CD4-positive, alpha-beta T cell treated with Interleukin-4 for 4 hours (primary cell): Measurements from ENCODE around the gene ZNF488.
A peak's percentile ranks its signal among the peaks of the same experiment; 100 is the strongest.
"Not testable (repeated sequence)": the region's sequence is repeated elsewhere in the genome, so short reads cannot be mapped to it uniquely, and the experiment has no call there.

Experiments used
- DNase-seq: peaks from one replicate; pipeline ENCODE4 v3.0.0-alpha.2; 2020

The ZNF488 gene, protein sequence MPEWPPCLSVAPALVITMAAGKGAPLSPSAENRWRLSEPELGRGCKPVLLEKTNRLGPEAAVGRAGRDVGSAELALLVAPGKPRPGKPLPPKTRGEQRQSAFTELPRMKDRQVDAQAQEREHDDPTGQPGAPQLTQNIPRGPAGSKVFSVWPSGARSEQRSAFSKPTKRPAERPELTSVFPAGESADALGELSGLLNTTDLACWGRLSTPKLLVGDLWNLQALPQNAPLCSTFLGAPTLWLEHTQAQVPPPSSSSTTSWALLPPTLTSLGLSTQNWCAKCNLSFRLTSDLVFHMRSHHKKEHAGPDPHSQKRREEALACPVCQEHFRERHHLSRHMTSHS

DNA sequence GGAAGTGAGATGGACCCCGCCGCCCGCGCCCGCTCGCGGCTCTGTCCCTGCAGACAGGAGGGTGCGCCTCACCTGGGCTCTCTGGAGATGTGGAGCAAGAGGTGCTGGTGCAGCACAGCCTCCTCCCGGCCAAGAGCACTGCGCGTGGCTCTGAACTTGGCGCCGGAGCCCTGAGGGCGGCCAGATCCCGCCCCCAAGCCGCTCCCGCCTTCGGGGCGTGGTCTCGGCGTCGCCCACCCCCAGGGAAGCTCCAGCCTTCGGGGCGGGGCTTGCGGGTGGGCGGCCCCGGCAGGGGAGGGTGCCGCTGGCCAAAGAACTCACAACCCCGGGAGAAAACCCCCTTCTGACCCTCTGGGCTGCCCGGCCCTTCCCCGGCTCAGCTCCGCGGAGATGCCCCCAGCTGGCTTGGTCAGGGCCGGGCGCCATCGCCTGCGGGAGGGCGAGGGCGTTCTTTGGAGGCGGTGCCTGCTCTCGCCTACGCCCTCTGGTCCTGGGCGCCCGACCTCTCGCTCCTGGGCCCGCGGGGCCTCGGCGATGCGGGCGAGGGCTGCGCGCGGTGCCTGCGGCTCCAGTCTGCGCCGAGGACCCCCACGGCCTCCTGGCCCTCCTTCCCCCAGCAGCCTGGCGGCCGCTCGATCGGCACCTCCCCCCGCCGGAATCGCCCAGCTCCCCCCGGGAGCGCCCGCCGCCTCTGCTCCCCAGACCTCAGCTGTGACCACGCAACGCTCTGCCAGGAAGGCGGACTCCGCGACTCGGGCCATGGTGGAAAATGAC, at the start of gene ZNF488:
TSS of gene ZNF488 (minus strand) at position 146 of the 774 bp plus-strand sequence. CDS start 15,464 bp downstream, outside the sequence.
- DNase-seq, result peak; percentile 55

DNA sequence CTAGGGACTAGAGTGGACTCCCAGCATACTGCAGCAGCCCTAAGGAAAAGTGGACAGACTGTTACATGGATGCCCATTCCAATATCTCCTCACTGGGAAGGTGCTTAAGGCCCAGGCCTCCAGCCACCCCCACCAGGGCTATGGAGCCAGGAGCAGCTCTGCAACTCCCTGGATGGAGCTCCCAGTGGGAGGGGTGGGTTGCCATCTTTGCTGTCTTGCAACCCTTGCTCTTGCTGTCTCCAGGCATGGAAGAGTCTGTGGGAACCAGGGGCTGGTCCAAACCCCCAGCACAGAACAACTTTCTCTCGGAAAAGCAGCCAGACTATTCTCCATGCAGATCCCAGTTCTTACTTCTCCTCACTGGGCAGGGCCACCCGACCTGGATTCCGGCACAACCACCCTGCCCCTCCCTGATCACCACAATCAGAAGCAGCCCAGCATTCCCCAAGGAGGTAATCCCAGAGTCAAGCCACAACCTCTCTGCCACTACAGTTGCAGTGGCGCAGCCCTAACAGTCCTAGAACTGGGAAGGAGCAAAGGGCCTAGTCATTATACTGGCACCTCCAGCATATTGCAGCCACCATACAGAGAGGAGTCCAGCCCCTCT, 41.8 kb upstream of the ZNF488 start:
- no peak for DNase-seq

DNA sequence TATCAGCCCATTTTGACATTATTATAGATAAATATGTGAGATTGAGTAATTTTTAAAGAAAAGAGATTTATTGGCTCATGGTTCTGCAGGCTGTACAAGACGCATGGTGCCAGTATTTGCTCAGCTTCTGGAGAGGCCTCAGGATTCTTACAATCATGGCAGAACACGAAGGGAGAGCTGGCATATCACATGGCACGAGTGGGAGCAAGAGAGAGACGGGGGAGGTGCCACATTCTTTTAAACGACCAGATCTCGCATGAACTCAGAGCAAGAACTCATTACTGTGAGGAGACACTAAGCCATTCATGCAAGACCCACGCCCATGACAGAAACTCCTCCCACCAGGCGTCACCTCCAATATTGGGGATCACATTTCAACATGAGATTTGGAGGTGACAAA, 40.1 kb upstream of the ZNF488 start:
- no peak for DNase-seq

DNA sequence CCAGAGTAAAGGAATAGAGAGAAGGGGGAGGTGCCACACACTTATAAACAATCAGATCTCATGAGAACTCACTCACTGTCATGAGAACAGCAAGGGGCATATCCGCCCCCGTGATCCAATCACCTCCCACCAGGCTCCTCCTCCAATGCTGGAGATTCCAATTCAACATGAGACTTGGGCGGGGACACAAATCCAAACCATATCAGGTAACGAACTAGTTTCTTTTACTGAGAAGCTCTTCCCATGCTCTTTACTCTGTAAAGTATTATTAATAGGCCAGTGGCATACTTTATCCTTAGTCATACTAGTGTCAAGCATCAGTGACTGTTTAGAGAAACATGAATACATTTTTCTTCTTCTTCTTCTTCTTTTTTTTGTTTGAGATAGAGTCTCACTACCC, 39.4 kb upstream of the ZNF488 start:
- DNase-seq, result no peak

DNA sequence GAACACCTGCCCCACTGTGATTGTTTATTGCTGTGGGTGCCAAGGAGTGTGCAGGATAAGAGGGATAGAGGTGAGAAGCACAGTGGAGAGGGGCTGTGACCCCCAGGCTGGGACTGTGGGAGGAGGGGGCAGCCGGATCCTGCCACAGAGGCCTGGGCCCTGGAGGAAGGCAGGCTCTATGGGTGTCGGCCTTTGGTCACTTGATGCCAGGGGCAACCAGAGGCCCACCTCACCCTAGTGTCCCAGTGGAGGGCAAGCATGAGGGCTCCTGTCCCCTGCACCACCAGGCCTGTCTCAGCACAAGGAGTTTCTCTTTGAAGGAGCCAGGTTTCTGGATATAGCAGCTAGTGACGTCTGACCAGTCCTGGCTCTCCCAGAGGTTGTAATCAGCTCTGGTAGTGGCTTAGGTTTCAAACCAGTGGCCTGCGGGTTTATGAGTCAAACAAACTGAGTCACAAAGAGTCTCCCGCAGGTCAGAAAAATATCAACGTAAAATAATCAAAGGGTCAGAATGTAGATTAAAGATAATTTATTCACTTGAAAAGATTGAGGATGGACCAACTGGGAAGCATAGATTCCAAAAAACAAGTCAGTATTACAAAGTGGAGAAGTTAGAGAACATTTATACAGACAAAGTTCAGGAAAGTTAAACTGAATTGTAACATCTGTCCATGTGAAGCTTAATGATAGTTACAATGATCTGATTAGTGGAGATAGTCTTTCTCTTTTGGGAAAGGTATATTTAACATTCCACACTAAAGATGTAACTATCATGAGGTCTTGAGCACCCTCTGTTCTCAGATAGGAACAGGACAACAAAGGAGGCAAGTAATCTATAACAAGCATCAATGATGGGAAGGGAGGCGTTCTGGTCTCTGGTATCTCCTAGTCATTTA, 37.2 kb upstream of the ZNF488 start:
- no peak for DNase-seq

DNA sequence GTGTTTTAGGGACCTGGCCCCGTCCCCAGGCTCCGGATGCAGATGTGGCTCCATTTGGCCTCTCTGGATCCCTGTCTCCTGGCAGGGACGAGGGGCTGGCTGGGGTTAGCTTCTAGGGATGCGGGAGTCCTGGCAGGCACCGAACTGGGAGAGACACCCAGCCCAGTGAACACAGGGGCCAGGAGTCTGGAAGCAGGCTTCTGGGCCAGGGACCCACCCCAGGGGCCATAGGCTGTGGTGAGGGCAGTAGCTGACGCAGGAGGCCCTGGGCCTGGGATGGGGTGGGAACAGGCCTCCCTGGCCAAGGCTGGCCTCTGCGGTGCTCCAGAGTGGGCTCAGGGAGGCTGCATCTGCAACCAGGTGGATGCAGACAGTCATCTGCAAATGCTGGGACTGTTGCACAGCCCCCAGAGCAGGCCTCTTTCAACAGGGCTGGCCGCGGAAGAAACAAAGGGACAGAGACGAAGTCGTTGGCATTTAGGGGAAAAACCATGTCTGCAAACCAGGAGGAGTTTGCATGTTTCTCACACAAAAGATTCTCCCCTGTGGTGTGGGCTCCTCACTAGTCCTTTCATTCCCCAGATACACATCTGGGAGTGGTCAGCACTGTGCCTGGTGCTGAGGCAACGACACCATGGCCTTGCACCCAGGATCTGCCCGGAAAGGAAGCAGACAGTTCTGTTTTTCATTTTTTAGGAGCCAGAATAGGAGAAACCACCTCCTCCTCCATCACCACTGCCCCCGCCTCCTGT, 36.4 kb upstream of the ZNF488 start:
- DNase-seq, result no peak

DNA sequence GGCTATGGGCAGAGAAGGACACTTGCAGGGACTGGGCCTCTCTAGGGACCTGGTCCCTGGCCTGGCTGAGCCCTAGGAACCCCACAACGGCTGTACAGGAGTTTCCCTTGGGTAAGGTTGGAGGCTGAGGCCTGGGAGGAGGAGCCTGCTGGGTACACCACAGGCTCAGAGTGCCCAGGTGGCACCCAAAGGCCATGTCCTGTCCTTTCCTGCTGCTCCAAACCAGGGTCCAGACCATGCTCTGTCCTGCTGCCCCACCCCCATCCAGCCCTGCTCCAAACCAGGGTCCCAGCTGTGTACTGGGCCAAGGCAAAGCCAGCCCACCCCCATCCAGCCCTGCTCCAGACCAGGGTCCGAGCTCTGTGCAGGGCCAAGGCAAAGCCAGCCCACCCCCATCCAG, 35.3 kb upstream of the ZNF488 start:
- DNase-seq, result no peak

DNA sequence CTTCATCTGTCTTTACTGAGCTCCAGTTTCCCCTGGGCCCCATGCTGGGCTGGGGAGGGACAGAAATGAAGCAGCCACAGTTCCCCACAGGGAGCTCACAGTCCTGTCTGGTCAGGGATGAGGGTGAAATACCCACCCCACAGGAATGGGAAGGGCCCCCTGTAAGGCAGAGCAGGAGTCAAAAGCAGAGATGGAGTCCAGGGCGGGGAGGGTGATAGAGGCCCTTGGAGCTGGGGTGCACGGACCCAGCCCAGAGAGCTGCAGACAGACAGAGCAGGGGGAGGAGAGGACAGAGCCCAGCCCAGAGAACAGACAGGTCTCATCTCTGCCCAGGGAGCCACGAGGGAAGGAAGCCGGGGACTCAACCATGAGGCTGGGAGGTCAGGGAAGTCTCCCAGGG, 34.9 kb upstream of the ZNF488 start:
- DNase-seq, result no peak

DNA sequence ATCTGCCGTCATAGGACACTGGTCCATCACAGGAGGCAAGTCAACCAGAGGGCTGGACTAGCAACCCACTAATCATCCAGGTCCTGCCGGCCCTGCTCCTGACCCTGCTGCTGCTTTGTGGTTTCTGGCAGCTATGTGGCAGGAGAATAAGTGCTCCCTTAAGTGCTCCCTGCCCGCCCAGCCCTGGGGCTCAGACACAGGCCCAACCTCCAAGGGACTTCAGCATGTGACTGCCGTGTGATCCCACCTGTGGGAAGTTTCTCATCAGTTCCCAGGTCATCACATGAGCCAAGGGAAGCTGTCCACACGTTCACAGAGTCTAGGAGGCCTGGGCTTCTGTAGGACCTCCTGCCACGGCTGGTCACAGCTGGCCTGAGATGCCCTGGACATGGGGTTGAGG, 34.2 kb upstream of the ZNF488 start:
- no peak for DNase-seq

DNA sequence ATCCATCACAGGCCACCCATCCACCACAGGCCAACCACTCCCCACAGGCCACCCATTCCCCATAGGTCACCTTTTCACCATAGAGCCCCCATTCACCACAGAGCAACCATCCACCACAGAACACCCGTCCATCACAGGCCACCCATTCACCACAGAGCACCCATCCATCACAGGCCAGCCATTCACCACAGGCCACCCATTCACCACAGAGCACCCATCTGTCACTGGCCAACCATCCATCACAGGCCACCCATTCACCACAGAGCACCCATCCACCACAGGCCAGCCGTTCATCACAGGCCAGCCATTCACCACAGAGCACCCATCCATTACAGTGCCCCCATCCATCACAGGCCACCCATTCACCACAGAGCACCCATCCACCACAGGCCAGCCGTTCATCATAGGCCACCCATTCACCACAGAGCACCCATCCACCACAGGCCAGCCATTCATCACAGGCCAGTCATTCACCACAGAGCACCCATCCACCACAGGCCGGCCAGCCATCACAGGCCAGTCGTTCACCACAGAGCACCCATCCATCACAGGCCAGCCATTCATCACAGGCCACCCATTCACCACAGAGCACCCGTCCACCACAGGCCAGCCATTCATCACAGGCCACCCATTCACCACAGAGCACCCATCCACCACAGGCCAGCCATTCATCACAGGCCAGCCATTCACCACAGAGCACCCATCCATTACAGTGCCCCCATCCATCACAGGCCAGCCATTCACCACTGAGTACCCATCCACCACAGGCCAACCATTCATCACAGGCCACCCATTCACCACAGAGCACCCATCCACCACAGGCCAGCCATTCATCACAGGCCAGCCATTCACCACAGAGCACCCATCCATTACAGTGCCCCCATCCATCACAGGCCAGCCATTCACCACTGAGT, 32.5 kb upstream of the ZNF488 start:
- not testable (repeated sequence) for DNase-seq

DNA sequence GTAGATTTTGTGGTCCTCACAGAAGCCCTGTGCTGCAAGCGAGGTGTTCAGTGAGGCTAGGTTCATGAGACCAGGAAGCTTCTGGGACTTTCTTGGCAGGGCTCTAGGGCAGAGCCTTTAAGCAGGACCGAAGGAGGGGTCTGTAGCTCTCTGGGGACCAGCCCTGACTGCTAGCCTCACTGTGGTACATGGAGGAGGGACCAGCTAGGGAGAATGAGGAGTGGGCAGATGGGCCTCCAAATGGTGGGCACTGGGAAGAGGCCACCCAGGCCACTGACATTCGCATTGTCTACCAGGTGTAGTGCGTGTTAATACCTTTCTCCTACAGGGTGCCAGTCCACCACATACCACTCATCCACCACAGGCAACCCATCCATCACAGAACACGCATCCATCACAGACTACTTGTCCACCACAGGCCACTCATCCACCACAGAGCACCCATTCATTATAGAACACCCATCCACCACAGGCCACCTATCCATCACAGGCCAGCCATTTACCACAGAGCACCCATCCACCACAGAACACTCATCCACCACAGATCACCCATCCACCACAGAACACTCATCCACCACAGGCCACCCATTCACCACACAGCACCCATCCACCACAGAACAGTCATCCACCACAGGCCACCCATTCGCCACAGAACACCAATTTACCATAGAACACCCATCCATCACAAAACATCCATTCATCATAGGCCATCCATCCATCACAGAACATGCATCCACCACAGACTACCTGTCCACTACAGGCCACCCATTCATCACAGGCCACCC, 31.6 kb upstream of the ZNF488 start:
- DNase-seq, result no peak

DNA sequence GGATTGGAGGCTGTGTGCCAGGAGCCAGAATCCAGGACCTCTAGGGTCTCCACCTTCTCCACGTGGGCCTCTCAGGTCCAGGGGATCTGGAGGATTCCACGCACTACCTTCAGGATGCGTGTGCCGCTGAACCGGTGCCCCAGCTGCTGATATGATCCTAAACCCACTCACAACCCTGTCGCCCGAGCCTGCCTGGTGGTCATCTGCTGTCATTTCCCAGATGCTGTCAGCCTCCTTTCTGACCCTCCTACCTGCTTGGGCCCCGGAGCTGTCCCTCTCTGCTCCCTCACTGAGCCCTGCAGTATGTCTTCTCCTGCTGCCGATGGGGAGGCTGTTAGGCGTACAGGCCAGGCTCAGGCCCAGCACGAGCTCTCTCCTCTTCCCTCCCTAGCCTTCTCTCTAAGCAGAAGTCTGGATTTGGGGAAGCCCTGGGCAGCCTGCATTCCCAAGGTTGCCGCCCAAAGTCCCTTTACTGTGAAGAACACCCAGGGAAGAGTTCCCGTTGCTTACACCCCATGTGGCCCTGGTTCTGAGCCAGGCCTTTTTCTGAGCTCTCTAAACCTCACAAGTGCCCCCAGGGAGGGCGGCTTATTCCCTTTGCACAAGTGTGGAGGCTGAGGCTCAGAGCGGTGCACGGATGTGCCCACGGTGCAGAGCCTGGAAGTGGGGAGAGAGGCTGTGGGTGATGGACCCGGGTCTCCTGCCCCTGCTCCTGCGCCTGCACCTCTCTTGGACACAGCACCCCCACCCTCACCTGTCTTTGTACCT, 30.8 kb upstream of the ZNF488 start:
- DNase-seq, result no peak

DNA sequence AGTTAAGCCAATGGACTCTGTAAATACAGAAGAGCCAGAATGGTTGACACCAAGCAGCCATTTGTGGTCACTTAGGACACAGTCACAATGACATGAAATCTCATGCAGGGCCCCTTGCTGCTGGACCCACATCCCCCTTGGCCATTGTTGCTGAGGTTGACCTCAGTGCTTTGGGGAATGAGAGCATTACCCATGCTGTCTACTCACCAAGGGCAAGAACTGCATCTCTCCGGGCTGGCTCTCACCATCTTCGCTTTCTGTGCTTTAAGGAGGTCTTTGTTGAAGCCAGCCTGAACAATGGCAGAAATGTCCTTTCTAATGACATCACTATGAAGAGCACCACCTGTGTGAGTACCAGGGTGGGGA, 30.1 kb upstream of the ZNF488 start:
- DNase-seq, result no peak

DNA sequence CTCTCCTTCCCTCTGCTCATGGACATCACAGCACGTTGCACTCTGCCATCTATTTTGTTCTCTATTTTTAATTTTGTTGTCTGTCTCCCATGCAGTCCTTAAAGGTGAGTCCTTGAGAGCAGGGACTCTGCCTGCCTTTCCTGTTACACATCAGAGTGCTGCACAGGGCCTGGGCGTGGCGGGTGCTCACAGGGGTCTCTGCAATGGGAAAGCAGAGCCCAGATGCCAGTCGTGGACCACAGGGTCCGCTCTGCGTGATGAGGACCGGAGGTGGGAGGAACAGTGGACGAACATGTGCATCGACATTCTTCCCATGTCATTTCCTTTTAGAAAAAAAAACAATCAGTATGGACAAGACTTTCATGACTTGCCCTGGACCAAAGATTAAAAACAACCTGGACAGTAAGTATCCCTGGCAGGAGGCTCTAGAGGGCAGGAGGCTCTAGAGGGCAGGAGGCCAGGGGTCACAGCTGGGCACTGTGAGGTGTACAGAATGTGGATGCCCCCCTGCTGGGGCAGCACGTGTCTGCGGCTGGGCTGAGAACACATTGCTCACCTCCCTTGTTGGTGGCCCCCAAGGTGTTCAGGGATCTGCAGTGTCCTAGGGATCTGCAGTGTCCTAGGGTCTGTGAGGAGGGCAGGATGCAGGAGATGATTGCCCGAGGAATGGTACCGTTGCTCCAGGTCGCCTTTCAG, 29.6 kb upstream of the ZNF488 start:
- no peak for DNase-seq

DNA sequence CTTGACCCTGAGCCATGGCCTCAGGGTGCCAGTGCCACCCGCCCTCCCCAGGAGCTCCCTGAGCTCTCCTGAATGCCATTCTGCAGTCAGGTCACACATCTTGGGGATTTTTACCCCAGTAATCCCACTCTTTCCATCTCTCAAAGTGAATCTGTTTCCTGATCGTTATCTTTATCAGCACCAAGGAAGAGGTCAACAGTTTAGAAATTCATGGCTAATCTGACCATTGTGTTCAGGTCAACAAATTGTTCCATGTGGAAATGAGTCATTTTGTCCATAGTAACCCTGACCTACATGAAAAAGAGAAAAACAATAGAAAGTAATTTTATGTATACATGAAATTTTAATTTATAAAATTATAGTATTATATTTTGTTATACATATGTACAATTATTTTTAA, 28.8 kb upstream of the ZNF488 start:
- no peak for DNase-seq

DNA sequence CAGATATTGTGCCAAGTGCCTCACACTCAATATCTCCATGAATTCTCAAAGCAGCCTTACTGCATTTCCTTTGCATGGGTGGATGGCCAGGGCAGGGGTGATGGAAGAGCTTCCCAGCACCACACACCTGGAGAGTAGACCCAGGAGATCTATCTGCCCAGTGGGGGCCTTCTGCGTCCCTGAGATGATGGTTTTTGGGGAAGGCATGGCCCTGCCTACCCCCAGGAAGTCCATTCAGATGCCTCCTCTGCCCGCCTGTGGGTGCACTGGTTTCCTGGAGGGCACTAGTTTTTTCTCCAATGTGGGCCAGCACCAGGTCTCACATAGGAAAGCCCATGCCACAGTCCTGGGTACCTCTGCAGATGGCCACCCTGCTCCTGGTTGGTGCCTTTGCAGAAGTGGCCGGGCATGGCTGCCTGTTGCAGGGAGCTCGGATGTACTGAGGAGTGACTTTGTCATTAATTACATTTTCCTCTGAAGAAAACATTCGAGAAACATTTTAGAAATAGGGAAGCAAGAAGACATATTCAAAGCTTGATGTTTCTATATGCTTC, 28.2 kb upstream of the ZNF488 start:
- no peak for DNase-seq

DNA sequence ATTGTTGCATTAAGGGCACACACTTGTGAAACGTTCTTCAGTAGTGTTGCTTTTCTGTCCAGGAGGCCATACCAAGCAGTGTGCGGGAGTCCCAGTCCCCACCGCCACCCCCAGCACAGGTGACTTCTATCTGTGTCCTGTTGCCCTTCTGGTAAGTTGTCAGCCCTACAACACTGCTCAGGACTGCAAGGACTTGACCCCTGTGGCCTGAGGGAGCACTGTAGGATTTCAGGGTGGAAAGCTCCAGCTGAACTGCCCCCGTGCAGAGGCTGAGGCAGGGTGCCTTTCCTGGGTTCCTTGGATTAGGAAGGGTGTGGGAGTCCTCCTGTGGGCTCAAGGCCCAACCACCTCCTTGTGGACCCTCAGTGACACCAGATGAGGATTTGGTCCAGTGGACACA, 26.8 kb upstream of the ZNF488 start:
- DNase-seq, result no peak

DNA sequence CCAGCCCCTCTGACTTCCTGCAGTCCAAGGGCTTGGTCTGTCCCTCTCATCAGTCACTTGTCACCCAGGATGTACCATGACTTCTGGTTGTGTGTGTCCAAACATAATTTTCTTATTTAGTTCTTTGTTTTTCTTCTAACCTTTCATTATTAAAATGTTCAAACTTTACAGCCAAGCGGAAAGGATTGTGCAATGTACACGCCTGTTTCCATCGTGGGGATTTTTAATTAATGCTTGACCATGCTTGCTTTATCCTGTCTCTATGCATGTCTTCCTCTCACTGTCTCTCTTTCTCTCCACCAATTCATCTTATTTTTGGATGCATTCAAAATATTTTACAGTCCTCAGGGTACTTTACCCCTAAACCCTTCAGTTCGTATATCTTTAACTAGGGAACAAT, 26.2 kb upstream of the ZNF488 start:
- DNase-seq, result no peak

DNA sequence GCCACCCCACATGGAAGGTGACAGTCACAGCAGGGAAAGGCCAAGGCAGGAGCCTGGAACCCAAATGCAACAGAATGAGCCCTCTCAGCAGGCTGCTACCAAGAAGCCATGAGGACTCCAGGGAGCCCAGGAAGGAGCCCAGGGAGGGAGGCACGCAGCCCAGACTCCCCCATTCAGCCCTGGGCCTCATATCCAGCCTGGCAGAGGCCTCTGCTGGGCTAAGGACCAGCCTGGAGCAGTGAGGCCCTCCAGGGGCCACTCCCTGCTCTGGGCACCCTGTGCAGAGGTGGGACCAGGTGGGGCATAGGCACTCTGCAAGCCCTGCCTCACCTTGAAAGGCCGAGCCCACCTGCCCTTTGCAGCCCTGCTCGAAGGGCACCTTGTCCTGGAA, 25.8 kb upstream of the ZNF488 start:
- no peak for DNase-seq
